Memory B cell (primary cell): ENCODE measurements around the gene SYDE1.
A peak's percentile ranks its signal among the peaks of the same experiment; 100 is the strongest.

Source experiments
- ATAC-seq: fragments of 150-1000 bp; cut with Tn5 transposase; 2 replicates; pipeline ENCODE4 v1.10.0; 2021; ENCODE audit warnings: low read depth, mild to moderate bottlenecking, moderate library complexity
- DNase-seq, 2 donors: peaks; one replicate each; pipeline ENCODE4 v3.0.0; 2022; ENCODE audit warnings: low spot score in 2 of 2
- H3K27ac Mint-ChIP-seq: one replicate; pipeline ENCODE4 v1.8.0; 2022; ENCODE audit warnings: mild to moderate bottlenecking, moderate library complexity, mixed read lengths
- H3K27me3 Mint-ChIP-seq: one replicate; pipeline ENCODE4 v1.8.0; 2022; ENCODE audit warnings: mixed read lengths
- H3K36me3 Mint-ChIP-seq: one replicate; pipeline ENCODE4 v1.8.0; 2022; ENCODE audit warnings: mild to moderate bottlenecking, mixed read lengths
- H3K4me1 Mint-ChIP-seq: one replicate; pipeline ENCODE4 v1.8.0; 2022; ENCODE audit warnings: mixed read lengths
- H3K4me3 Mint-ChIP-seq: one replicate; pipeline ENCODE4 v1.8.0; 2022; ENCODE audit warnings: mild to moderate bottlenecking, moderate library complexity, mixed read lengths
- H3K9me3 Mint-ChIP-seq: one replicate; pipeline ENCODE4 v1.8.0; 2022; ENCODE audit warnings: mixed read lengths

SYDE1 gene

DNA sequence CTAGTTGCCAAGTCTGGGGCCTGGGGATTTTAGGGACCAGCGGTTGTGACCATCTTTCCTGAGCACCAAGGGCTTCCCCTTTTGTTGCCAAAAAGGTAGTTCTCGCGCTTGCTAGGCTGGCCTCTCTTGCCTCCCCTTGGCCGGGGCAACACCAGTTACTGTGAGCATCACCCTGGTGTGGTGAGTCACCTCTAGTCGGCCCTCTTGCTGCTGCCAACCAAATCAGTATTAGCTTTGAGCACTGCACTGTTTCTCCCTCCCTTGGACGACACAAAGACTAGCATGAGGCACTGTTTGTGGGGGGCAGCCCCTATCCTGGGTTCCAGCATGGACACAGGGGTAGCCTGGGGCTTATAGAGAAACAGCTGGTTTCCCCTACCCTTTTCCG is 6.9 kb downstream of the SYDE1 start:
- H3K9me3 Mint-ChIP-seq: no peaks in the 10 kb centered on the region
- peaks cover 3% of the 10 kb centered on the region for H3K27me3 Mint-ChIP-seq
- no peak for ATAC-seq
- peaks cover 8% of the 10 kb centered on the region for H3K36me3 Mint-ChIP-seq
- H3K4me3 Mint-ChIP-seq: no peak overlapping the region
- H3K4me1 Mint-ChIP-seq: no peaks in the 10 kb centered on the region
- no peak for DNase-seq
- H3K27ac Mint-ChIP-seq: no peak overlapping the region

DNA sequence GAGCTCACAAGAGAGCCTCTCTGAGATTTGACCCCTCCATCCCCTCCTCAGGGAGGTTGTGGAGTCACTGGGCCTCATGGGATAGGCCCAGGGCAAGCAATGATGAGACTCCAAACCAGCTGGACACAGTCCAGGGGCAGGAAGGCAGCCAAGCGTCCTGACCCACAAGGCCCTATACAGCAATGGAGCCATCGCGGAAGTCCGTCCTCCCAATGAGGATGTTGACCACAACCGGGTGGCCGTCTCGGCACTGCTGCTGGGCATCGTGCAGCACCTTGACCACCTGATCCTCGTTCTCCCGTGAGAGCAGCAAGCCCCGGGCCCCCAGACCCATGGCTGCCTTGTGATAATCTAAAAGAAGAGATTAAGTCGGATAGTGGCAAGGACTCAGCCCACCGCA is 7.9 kb downstream of the SYDE1 start:
- Mint-ChIP-seq H3K4me3 (no peak overlapping the region), H3K4me1 (no peaks in the 10 kb centered on the region), H3K36me3 (peaks cover 11% of the 10 kb centered on the region), H3K27me3 (no peaks in the 10 kb centered on the region), H3K27ac (no peak overlapping the region), H3K9me3 (no peaks in the 10 kb centered on the region)
- DNase-seq (no peak), ATAC-seq (no peak)

DNA sequence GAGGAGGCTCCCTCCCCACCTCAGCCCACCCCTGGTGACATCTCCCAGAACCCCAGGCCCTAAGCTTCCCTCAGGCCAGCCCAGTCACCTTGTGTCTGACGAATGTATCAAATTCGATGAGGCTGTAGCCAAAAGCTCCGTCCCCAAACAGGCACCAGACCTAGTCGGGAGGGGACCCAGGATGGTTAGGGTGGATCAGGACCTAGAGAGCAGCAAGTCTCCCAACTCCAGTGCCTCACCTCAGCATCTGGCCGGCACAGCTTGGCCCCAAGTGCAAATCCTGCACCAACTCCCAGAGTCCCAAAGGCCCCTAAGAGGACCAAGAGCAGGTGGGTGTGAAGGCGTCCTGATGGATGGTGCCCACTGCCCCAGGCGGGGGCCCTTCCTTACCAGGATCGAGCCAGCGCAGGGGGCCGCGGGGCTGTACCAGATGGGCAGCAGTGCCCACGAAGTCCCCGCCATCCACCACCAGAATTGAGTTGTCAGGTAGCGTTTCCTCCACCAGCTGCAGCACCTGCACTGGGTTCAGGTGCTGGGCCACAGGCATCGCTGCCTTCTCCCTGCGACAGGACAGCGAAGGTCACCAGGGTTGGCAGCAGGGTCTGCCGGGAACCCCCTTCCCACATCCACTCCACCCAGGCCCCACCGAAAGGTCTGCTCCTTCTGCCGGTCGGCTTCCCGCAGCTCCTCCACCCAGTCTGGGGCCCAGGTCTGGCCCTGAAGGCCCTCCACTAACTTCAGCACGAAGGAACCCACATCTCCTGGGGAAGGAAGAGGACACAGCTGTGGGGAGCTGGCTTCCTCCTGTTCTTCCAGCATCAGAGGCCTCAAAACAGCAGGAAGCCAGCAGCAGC is 8.8 kb downstream of the SYDE1 start:
- H3K4me3 Mint-ChIP-seq: no peak overlapping the region
- no peaks in the 10 kb centered on the region for H3K9me3 Mint-ChIP-seq
- no peaks in the 10 kb centered on the region for H3K27me3 Mint-ChIP-seq
- H3K27ac Mint-ChIP-seq: no peak overlapping the region
- ATAC-seq: no peak
- H3K4me1 Mint-ChIP-seq: no peaks in the 10 kb centered on the region
- DNase-seq: no peak
- H3K36me3 Mint-ChIP-seq: peaks cover 16% of the 10 kb centered on the region

DNA sequence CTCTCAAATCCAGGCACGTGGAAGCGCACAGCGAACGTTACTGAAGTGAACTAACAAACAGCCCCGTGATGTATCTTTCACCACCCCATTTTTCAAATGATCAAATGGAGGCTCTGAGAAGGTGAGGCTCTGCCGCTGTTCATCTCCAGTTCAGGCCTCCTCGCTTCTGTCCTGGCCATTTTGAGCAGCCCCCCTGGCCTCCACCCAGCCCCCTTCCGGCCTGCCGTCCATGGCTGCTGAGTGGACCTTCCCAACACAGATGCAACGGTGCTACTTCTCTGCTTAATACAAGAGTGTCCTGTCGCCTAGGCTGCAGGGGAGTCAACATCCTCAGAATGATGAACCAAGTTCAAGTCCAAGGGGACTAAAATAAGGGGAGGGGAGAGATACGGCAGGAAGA is 9.7 kb downstream of the SYDE1 start:
- no peak overlapping the region for H3K4me3 Mint-ChIP-seq
- no peaks in the 10 kb centered on the region for H3K4me1 Mint-ChIP-seq
- H3K27ac Mint-ChIP-seq: no peak overlapping the region
- H3K27me3 Mint-ChIP-seq: no peaks in the 10 kb centered on the region
- ATAC-seq (no peak), DNase-seq (no peak)
- H3K9me3 Mint-ChIP-seq: no peaks in the 10 kb centered on the region
- peaks cover 22% of the 10 kb centered on the region for H3K36me3 Mint-ChIP-seq

DNA sequence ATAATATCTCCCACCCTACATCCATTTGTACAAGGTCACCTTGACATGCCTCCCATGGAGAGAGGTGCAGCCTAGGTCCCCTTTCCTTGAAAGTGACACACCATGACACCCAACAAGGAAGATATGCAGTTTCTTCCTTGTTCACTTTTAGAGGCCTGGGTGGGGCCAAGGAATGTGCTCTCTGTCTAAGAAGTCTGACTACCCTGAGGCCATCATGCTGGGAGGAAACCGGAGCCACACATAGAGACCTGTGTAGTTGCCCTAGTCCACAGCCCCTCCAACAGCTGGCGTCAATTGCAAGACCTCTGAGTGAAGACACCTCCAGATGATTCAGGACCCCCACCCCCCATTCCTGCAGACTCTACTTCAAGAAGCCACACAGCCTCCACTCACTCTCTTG is 11.0 kb downstream of the SYDE1 start:
- H3K27ac Mint-ChIP-seq: no peak overlapping the region
- H3K9me3 Mint-ChIP-seq: no peaks in the 10 kb centered on the region
- no peak overlapping the region for H3K4me3 Mint-ChIP-seq
- H3K36me3 Mint-ChIP-seq: peaks cover 24% of the 10 kb centered on the region
- peaks cover 2% of the 10 kb centered on the region for H3K4me1 Mint-ChIP-seq
- ATAC-seq: no peak
- no peaks in the 10 kb centered on the region for H3K27me3 Mint-ChIP-seq
- no peak for DNase-seq

DNA sequence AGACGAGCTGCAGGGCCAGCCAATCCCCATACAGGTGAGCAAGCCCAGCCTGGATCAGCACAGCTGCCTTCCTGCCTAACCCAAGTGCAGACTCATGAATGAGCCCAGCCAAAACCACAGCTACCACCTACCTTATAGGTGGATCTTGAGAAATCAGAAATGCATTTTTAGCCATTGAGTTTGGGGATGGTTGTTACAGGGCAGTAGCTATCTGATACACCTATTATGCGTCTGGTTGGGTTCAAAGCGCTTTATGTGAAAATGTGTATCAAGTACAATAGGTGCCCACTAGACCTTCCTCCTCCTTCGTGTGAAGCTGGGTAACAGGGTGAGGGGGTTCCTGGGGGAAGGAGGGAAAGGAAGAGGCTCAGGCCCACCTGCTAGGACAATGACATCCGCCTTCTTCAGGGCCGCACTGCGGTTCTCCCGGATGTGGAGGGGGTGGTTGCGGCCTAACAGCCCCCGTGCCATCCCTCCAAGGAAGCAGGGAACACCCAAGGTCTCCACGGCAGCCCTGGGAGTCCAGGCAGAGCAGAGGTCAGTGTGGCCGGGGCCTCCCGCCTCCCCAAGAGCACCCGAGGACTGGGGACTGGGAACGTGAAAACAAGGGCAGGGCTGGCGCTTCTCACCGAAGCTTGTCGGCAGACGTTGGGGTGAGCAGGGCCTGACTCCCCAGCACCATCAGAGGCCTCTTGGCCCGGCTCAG is 11.7 kb downstream of the SYDE1 start:
- H3K4me3 Mint-ChIP-seq: no peak overlapping the region

DNA sequence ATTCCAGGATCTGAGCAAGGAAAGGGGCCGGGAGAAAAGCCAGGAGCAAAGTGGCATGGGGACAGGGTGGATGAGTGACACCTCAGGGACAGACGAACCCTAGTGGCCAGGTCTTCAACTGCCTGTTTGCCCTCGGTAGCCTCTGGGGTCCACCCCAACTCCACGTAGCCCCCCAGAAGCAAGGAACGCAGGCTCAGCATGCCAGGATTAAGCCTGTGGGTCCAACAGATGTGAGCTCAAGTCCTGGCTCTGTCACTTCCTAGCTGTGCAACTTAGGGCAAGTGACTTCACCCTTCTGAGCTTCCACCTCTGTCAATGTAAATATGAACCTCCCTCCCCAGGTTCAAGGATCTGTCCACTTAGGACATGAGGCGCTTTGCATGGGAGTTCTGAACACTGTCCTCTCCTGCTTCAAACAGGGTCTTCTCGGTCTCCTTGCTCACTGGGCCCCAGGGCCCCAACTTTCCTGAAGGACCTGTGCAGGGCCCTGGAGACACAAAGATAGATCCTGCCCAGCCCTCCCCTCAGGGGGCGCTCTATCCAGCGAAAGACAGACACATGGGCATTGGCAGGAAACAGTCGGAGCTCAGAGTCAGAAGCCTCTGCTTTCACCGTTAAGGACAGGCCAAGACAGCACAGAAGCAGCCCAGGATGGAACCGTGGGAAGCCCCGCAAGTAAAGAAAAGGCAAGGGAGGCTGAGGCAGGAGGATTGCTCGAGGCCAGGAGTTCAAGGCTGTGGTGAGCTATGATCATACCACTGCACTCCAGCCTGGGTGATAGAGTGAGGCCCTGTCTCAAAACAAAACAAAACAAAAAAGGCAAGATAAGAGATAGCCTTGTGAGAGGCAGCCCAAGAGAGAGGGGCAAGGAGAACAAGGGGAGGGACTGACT is 13.2 kb downstream of the SYDE1 start:
- H3K27ac Mint-ChIP-seq: no peak overlapping the region
- H3K4me3 Mint-ChIP-seq: no peak overlapping the region
- H3K36me3 Mint-ChIP-seq: peaks cover 24% of the 10 kb centered on the region
- ATAC-seq (no peak), DNase-seq (no peak)
- H3K9me3 Mint-ChIP-seq: no peaks in the 10 kb centered on the region
- peaks cover 15% of the 10 kb centered on the region for H3K4me1 Mint-ChIP-seq
- H3K27me3 Mint-ChIP-seq: no peaks in the 10 kb centered on the region

More for the DNA sequence above, 11.7 kb downstream of the SYDE1 start:
- no peaks in the 10 kb centered on the region for H3K27me3 Mint-ChIP-seq
- peaks cover 24% of the 10 kb centered on the region for H3K36me3 Mint-ChIP-seq
- H3K9me3 Mint-ChIP-seq: no peaks in the 10 kb centered on the region
- DNase-seq (no peak), ATAC-seq (no peak)
- no peak overlapping the region for H3K27ac Mint-ChIP-seq
- peaks cover 3% of the 10 kb centered on the region for H3K4me1 Mint-ChIP-seq

DNA sequence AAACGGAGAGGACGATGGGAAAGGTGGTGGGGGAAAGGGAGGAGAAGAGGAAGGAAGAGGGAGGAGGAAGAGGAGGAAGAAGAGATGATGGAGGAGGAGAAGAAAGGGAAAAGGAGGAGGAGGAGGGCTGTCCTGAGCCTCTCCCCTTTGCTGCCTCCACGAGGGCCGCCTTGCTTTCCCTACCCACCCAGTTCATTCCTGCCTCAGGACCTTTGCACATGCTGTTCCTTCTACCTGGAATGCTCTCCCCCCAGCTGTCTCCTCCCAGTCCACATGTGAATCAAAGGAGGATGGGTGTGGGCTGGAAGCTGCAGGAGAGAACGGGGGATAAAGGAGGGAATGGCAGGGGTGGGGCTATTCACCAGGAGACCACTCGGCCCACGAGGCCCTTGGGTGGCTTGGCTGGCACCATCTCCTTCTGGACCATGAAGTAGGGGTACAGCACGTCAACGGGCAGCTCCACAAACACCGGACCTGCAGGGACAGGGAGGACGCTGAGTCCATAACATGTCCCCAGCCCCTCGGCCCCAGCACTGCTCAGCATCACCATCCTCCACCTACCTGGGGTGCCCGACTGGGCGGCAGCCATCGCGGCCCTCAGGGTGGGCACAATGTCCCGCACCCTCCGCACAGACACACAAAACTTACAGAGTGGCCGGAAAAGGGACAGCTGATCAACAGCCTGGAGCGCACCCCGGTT is 15.3 kb downstream of the SYDE1 start:
- Mint-ChIP-seq H3K27ac (no peak overlapping the region), H3K4me1 (peaks cover 15% of the 10 kb centered on the region), H3K9me3 (no peaks in the 10 kb centered on the region), H3K36me3 (peaks cover 24% of the 10 kb centered on the region), H3K27me3 (peaks cover 3% of the 10 kb centered on the region), H3K4me3 (peak overlapping the region; percentile 12)
- DNase-seq (no peak), ATAC-seq (no peak)

DNA sequence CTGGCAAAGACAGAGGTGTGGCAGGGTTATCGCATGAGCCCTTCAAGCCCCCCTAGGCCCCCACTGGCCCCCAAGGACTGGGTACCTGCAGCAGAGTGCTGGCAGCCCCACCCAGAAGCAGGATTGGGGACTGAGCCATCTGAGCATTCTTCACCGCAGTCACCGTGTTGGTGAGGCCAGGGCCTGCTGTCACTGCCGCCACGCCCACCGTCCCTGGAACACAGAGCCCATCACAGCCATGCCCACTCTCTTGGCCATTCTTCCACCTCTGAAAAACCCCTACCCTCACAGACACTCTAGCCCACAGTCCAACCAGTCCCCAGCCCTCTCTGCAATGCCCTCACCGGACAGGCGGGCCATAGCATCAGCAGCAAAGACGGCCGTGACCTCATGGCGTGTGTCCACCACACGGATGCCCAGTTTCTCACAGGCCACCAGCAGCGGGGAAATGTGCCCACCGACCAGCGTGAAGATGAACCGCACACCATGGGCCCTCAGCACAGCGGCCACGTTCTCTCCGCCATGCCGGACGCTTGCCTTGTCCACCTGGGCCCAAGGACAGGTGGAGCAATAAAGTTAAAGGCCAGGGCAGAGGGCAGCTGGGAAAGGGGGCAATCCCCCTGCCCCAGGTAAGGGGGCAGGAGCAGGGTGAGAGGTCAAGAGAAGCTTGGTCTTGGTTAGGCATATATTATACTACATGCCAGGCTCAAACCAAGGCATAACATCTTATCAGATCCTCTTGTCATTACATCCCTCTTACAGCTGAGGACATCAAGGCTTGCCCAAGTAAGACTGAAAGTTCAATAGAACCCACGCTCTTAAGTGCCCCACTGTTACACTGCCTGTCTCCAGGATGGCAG is 16.1 kb downstream of the SYDE1 start:
- Mint-ChIP-seq H3K4me3 (peak overlapping the region; percentile 21), H3K4me1 (peaks cover 15% of the 10 kb centered on the region), H3K9me3 (no peaks in the 10 kb centered on the region), H3K36me3 (peaks cover 24% of the 10 kb centered on the region), H3K27me3 (peaks cover 5% of the 10 kb centered on the region), H3K27ac (no peak overlapping the region)
- DNase-seq (no peak), ATAC-seq (no peak)

DNA sequence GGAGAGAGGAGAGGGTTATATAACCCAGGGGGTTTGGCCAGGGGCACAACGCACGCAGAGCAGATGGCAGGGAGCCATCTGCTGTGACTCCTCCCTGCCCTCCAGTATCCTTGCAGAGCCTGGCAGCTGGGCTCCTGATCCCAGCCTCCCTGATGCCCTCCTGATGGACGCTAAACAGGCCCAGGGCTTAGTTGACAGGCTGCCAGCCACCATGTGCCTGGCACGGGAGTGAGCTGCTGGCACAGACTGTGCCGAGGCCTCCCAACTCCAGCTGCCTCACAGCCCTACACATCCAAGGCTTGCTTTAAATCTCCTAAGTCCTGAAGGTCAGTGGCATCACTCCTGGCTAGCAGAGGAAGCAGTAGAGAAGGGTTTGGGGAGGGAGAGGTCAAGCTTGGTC is 16.7 kb downstream of the SYDE1 start:
- Mint-ChIP-seq H3K27ac (peak overlapping the region; percentile 99), H3K9me3 (no peaks in the 10 kb centered on the region), H3K4me1 (peaks cover 15% of the 10 kb centered on the region), H3K4me3 (peak overlapping the region; percentile 97), H3K27me3 (peaks cover 6% of the 10 kb centered on the region), H3K36me3 (peaks cover 18% of the 10 kb centered on the region)
- DNase-seq: no peak
- no peak for ATAC-seq

DNA sequence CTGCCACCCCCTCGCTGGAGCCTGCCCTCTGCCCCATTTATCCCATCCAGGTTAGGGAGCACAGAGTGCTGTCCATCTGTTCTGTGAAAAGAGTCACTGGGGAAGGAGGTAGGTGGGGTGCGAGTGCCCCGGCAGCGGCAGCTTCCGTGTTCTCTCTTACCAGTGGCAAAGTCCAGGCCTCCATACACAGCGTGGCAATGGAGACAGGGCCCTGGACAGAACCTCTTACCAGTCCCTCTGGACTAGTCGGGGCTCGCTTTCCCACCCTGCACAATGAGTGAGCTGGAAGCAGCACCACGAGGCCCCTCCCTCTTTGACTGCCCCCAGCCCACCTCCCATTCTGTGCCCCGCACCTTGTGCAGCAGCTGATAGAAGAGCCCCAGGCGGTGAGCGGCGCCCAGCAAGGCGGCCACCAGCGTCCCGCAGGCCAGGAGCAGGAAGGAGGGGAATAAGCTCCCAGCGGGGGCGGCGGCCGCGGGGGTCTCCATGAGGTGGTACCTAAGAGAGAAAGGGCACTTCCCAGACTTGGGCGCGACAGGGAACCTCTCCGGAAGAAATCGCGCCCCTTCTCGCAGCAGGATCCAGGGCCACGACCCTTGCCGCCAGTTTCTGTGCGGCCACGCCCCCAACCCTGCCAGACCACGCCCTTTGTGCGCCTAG is 17.5 kb downstream of the SYDE1 start:
- H3K36me3 Mint-ChIP-seq: peaks cover 13% of the 10 kb centered on the region
- H3K4me3 Mint-ChIP-seq: peak overlapping the region; percentile 97
- DNase-seq: peak; percentile 11 to 37
- peaks cover 15% of the 10 kb centered on the region for H3K4me1 Mint-ChIP-seq
- no peak for ATAC-seq
- H3K9me3 Mint-ChIP-seq: no peaks in the 10 kb centered on the region
- H3K27me3 Mint-ChIP-seq: peaks cover 7% of the 10 kb centered on the region
- peak overlapping the region; percentile 99 for H3K27ac Mint-ChIP-seq

DNA sequence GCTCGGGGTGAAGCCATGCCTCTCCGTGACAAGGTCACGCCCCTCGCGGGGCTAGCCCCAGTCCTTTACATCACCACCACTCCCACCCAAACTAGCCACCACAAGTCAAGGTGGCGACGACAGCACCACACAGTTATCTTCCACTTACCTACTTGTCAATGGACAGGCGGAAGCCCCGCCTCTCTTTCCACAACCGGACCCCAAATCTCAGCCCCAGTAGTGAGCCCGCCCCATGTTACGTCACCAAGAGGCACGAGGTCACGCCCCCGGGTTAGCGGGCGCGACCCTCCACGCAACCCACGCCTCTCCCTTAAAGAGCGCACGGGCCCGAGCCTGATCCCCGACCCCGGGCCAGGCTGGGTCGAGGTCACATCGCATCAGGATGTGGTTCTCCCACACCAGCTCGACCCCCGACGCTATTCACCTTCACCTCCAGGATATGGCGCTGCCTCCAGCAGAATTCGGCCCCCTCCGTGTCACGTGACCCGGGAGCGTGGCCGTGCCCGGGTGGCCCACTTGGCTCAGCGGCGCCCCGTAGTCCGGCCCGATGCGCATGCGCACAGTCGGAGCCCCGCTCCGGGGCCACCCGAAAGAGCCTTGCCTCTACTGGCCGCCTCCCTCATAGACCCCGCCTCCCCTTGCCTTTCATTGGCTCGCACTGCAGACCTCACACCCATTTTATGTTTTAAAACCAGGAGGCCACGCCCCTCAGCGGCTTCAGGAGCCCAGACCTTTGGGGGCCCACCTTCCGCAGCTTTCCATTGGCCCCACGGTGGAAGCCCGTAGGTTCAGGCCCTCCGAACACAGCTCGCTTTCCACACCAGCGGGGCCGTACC is 18.2 kb downstream of the SYDE1 start:
- Mint-ChIP-seq H3K4me1 (peaks cover 15% of the 10 kb centered on the region), H3K27ac (peak overlapping the region; percentile 99), H3K27me3 (peaks cover 7% of the 10 kb centered on the region), H3K4me3 (peak overlapping the region; percentile 97), H3K9me3 (no peaks in the 10 kb centered on the region), H3K36me3 (peaks cover 13% of the 10 kb centered on the region)
- ATAC-seq (peak; percentile 86), DNase-seq (peak; percentile 97 to 98)
